ENCODE measurements around the gene SNX27. TPM values are rescaled to one million over a fixed set of nuclear protein-coding genes. Genes with fewer than 3 reads are reported as not detected.

SNX27 gene
- total and polyA plus RNA-seq, 2 experiments from 2014 or later, result 40.6 to 59.7 TPM

DNA sequence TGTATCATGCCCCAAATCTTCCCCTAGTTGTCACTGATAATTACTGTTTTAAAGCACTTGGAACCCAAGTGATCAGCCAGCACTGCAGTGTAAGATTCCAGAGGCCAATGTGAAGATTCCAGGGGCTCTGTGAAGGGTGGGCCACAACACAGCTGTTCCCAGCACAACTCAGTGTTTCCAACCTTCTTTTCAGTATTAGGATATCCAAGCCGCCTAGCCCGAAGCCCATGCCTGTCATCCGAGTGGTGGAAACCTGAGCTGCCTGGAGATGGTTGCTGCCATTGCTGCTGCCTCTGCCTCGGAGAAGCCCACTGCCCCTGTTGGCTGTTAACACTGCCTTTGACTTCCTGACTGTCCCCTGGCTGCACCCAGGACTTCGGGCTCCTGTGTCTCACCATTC lies 30.4 kb upstream of the SNX27 start:
- Mint-ChIP-seq H3K27me3 (ENCODE audit: insufficient read depth, low read depth, poor library complexity) (peaks cover 2% of the 10 kb centered on the region), H3K4me1 (peaks cover 10% of the 10 kb centered on the region; the same call in 2 of the 3 replicates), H3K9me3 (no peaks in the 10 kb centered on the region), H3K4me3 (no peak overlapping the region), H3K36me3 (ENCODE audit: low read depth) (peaks cover 8% of the 10 kb centered on the region; the same call in 1 of the 3 replicates), H3K27ac (no peak overlapping the region)
- TF ChIP-seq CREB1 (CRISPR knock-in tag; IDR thresholded peaks at IDR 0.05; ENCODE audit: low read depth) (no peak), POLR2AphosphoS5 (IDR thresholded peaks at IDR 0.05; ENCODE audit: low read depth) (no peak), EZH2phosphoT487 (IDR thresholded peaks at IDR 0.05; ENCODE audit: unreplicated experiment) (no peak), ZNF331 (CRISPR knock-in tag; IDR thresholded peaks at IDR 0.05; ENCODE audit: low read depth) (no peak), JUNB (IDR thresholded peaks at IDR 0.05; ENCODE audit: unreplicated experiment) (no peak), NANOG (IDR thresholded peaks at IDR 0.05; ENCODE audit: borderline replicate concordance) (no peak), ZNF114 (CRISPR knock-in tag; IDR thresholded peaks at IDR 0.05) (no peak), STAT1 (IDR thresholded peaks at IDR 0.05; ENCODE audit: unreplicated experiment) (no peak), EZH2 (IDR thresholded peaks at IDR 0.05; ENCODE audit: low read depth, unreplicated experiment) (no peak)
- TF ChIP-seq, protein P1, sequence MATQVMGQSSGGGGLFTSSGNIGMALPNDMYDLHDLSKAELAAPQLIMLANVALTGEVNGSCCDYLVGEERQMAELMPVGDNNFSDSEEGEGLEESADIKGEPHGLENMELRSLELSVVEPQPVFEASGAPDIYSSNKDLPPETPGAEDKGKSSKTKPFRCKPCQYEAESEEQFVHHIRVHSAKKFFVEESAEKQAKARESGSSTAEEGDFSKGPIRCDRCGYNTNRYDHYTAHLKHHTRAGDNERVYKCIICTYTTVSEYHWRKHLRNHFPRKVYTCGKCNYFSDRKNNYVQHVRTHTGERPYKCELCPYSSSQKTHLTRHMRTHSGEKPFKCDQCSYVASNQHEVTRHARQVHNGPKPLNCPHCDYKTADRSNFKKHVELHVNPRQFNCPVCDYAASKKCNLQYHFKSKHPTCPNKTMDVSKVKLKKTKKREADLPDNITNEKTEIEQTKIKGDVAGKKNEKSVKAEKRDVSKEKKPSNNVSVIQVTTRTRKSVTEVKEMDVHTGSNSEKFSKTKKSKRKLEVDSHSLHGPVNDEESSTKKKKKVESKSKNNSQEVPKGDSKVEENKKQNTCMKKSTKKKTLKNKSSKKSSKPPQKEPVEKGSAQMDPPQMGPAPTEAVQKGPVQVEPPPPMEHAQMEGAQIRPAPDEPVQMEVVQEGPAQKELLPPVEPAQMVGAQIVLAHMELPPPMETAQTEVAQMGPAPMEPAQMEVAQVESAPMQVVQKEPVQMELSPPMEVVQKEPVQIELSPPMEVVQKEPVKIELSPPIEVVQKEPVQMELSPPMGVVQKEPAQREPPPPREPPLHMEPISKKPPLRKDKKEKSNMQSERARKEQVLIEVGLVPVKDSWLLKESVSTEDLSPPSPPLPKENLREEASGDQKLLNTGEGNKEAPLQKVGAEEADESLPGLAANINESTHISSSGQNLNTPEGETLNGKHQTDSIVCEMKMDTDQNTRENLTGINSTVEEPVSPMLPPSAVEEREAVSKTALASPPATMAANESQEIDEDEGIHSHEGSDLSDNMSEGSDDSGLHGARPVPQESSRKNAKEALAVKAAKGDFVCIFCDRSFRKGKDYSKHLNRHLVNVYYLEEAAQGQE (IDR thresholded peaks at IDR 0.05; ENCODE audit: unreplicated experiment), result no peak
- TF ChIP-seq, protein P2, sequence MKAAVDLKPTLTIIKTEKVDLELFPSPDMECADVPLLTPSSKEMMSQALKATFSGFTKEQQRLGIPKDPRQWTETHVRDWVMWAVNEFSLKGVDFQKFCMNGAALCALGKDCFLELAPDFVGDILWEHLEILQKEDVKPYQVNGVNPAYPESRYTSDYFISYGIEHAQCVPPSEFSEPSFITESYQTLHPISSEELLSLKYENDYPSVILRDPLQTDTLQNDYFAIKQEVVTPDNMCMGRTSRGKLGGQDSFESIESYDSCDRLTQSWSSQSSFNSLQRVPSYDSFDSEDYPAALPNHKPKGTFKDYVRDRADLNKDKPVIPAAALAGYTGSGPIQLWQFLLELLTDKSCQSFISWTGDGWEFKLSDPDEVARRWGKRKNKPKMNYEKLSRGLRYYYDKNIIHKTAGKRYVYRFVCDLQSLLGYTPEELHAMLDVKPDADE (IDR thresholded peaks at IDR 0.05), result no peak
- TF ChIP-seq, protein P3, sequence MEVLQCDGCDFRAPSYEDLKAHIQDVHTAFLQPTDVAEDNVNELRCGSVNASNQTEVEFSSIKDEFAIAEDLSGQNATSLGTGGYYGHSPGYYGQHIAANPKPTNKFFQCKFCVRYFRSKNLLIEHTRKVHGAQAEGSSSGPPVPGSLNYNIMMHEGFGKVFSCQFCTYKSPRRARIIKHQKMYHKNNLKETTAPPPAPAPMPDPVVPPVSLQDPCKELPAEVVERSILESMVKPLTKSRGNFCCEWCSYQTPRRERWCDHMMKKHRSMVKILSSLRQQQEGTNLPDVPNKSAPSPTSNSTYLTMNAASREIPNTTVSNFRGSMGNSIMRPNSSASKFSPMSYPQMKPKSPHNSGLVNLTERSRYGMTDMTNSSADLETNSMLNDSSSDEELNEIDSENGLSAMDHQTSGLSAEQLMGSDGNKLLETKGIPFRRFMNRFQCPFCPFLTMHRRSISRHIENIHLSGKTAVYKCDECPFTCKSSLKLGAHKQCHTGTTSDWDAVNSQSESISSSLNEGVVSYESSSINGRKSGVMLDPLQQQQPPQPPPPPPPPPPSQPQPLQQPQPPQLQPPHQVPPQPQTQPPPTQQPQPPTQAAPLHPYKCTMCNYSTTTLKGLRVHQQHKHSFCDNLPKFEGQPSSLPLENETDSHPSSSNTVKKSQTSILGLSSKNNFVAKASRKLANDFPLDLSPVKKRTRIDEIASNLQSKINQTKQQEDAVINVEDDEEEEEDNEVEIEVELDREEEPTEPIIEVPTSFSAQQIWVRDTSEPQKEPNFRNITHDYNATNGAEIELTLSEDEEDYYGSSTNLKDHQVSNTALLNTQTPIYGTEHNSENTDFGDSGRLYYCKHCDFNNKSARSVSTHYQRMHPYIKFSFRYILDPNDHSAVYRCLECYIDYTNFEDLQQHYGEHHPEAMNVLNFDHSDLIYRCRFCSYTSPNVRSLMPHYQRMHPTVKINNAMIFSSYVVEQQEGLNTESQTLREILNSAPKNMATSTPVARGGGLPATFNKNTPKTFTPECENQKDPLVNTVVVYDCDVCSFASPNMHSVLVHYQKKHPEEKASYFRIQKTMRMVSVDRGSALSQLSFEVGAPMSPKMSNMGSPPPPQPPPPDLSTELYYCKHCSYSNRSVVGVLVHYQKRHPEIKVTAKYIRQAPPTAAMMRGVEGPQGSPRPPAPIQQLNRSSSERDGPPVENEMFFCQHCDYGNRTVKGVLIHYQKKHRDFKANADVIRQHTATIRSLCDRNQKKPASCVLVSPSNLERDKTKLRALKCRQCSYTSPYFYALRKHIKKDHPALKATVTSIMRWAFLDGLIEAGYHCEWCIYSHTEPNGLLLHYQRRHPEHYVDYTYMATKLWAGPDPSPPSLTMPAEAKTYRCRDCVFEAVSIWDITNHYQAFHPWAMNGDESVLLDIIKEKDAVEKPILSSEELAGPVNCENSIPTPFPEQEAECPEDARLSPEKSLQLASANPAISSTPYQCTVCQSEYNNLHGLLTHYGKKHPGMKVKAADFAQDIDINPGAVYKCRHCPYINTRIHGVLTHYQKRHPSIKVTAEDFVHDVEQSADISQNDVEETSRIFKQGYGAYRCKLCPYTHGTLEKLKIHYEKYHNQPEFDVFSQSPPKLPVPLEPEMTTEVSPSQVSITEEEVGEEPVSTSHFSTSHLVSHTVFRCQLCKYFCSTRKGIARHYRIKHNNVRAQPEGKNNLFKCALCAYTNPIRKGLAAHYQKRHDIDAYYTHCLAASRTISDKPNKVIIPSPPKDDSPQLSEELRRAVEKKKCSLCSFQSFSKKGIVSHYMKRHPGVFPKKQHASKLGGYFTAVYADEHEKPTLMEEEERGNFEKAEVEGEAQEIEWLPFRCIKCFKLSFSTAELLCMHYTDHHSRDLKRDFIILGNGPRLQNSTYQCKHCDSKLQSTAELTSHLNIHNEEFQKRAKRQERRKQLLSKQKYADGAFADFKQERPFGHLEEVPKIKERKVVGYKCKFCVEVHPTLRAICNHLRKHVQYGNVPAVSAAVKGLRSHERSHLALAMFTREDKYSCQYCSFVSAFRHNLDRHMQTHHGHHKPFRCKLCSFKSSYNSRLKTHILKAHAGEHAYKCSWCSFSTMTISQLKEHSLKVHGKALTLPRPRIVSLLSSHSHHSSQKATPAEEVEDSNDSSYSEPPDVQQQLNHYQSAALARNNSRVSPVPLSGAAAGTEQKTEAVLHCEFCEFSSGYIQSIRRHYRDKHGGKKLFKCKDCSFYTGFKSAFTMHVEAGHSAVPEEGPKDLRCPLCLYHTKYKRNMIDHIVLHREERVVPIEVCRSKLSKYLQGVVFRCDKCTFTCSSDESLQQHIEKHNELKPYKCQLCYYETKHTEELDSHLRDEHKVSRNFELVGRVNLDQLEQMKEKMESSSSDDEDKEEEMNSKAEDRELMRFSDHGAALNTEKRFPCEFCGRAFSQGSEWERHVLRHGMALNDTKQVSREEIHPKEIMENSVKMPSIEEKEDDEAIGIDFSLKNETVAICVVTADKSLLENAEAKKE (CRISPR knock-in tag; IDR thresholded peaks at IDR 0.05), result no peak
- TF ChIP-seq, protein P4, sequence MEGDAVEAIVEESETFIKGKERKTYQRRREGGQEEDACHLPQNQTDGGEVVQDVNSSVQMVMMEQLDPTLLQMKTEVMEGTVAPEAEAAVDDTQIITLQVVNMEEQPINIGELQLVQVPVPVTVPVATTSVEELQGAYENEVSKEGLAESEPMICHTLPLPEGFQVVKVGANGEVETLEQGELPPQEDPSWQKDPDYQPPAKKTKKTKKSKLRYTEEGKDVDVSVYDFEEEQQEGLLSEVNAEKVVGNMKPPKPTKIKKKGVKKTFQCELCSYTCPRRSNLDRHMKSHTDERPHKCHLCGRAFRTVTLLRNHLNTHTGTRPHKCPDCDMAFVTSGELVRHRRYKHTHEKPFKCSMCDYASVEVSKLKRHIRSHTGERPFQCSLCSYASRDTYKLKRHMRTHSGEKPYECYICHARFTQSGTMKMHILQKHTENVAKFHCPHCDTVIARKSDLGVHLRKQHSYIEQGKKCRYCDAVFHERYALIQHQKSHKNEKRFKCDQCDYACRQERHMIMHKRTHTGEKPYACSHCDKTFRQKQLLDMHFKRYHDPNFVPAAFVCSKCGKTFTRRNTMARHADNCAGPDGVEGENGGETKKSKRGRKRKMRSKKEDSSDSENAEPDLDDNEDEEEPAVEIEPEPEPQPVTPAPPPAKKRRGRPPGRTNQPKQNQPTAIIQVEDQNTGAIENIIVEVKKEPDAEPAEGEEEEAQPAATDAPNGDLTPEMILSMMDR (conservative IDR thresholded peaks at IDR 0.05; ENCODE audit: low read depth in 2 of 2), result no peak
- no peak overlapping the region for H3K4me3 ChIP-seq
- no peak overlapping the region for H2AFZ ChIP-seq
- no peaks in the 10 kb centered on the region for H3K27me3 ChIP-seq (ENCODE audit: insufficient read depth)
- H3K4me1 ChIP-seq (ENCODE audit: insufficient read depth), result no peaks in the 10 kb centered on the region
- H3K4me2 ChIP-seq, result no peak overlapping the region
- no peaks in the 10 kb centered on the region for H3K79me2 ChIP-seq (replicated peaks; ENCODE audit: insufficient read depth)
- DNase-seq (ENCODE audit: low spot score) (no peak), ATAC-seq (no peak)
- H3F3A ChIP-seq (replicated peaks; ENCODE audit: low read depth), result no peaks in the 10 kb centered on the region
- peaks cover 6% of the 10 kb centered on the region; the same call in 1 of the 2 replicates for H3K36me3 ChIP-seq (ENCODE audit: insufficient read depth)
- H3K9me2 ChIP-seq (ENCODE audit: insufficient read depth), result no peaks in the 10 kb centered on the region
- no peaks in the 10 kb centered on the region for H4K20me1 ChIP-seq (replicated peaks; ENCODE audit: insufficient read depth)
- no peak overlapping the region for H3K27ac ChIP-seq (ENCODE audit: low read depth)
